Neural cell (in vitro differentiated cells): ENCODE measurements around the gene SAE1. TPM values are rescaled to one million over a fixed set of nuclear protein-coding genes. Genes with fewer than 3 reads are reported as not detected.

ENCODE experiments used
- H2AFZ ChIP-seq: fragments of 200-600, 300-800 bp; sonication (generic), shearing (Covaris generic); 2 replicates; pipeline ENCODE4 v1.6.0; 2014; ENCODE audit warnings: low read depth, mild to moderate bottlenecking, antibody characterized with exemption, low read length, moderate library complexity
- H3F3A ChIP-seq: fragments of 200-600 bp; shearing (Covaris generic); 2 replicates; pipeline ENCODE4 v1.6.1; 2016; ENCODE audit warnings: mild to moderate bottlenecking, moderate library complexity, mixed read lengths, antibody characterized with exemption, low read length; ENCODE audit not compliant: insufficient read depth, poor library complexity, severe bottlenecking
- H3K27ac ChIP-seq: fragments of 200-600, 300-800 bp; sonication (generic), shearing (Covaris generic); 2 replicates; pipeline ENCODE4 v1.5.1; 2014; ENCODE audit warnings: mild to moderate bottlenecking, low read length, moderate library complexity
- H3K27me3 ChIP-seq: fragments of 300-800, 200-600 bp; sonication (generic), shearing (Covaris generic); 2 replicates; pipeline ENCODE4 v1.6.0; 2014; ENCODE audit warnings: mild to moderate bottlenecking, low read depth, low read length, moderate library complexity; ENCODE audit not compliant: insufficient read depth
- H3K36me3 ChIP-seq: fragments of 300-800, 200-600 bp; sonication (generic), shearing (Covaris generic); 2 replicates; pipeline ENCODE4 v1.5.1; 2014; ENCODE audit warnings: mild to moderate bottlenecking, antibody characterized with exemption, low read length, moderate library complexity; ENCODE audit not compliant: insufficient read depth
- H3K4me2 ChIP-seq: fragments of 300-800, 200-600 bp; sonication (generic), shearing (Covaris generic); 2 replicates; pipeline ENCODE4 v1.6.0; 2014; ENCODE audit warnings: mild to moderate bottlenecking, low read length
- H3K4me3 ChIP-seq: fragments of 300-800, 200-600 bp; sonication (generic), shearing (Covaris generic); 2 replicates; pipeline ENCODE4 v1.5.1; 2014; ENCODE audit warnings: mild to moderate bottlenecking, low read length, moderate library complexity
- H3K79me2 ChIP-seq: fragments of 200-600 bp; shearing (Covaris generic); replicated peaks from 2 replicates; pipeline ENCODE4 v1.6.0; 2014; ENCODE audit warnings: mild to moderate bottlenecking, low read length, moderate library complexity; ENCODE audit not compliant: insufficient read depth
- H3K9ac ChIP-seq: fragments of 300-800, 200-600 bp; sonication (generic), shearing (Covaris generic); 2 replicates; pipeline ENCODE4 v1.6.1; 2016; ENCODE audit warnings: mild to moderate bottlenecking, low read length, mixed read lengths
- H3K9me2 ChIP-seq: fragments of 200-600 bp; shearing (Covaris generic); 2 replicates; pipeline ENCODE4 v1.6.1; 2016; ENCODE audit warnings: mild to moderate bottlenecking, low read length, mixed read lengths; ENCODE audit not compliant: insufficient read depth
- H3K9me3 ChIP-seq: fragments of 200-600, 300-800 bp; sonication (generic), shearing (Covaris generic); 2 replicates; pipeline ENCODE4 v1.6.1; 2016; ENCODE audit warnings: mild to moderate bottlenecking, mixed run types, low read length, moderate library complexity, mixed read lengths
- H4K20me1 ChIP-seq: fragments of 200-600 bp; shearing (Covaris generic); 2 replicates; pipeline ENCODE4 v1.6.1; 2016; ENCODE audit warnings: mild to moderate bottlenecking, mixed run types; ENCODE audit not compliant: insufficient read depth
- EP300 ChIP-seq: fragments of 450-650 bp; conservative IDR thresholded peaks from 2 replicates; pipeline ENCODE4 v1.6.1; 2014; ENCODE audit warnings: antibody characterized with exemption, mild to moderate bottlenecking, moderate library complexity; ENCODE audit not compliant: poor library complexity, severe bottlenecking
- EZH2 ChIP-seq: fragments of 200-600, 300-800 bp; shearing (Covaris generic), sonication (generic); IDR thresholded peaks from 2 replicates; pipeline ENCODE4 v1.6.1; 2014; ENCODE audit warnings: antibody characterized with exemption, low read length, borderline replicate concordance, mild to moderate bottlenecking; ENCODE audit not compliant: insufficient read depth, poor library complexity, severe bottlenecking
- MXI1 ChIP-seq: fragments of 450-650 bp; conservative IDR thresholded peaks from 2 replicates; pipeline ENCODE4 v1.6.1; 2014; ENCODE audit warnings: antibody characterized with exemption, mild to moderate bottlenecking; ENCODE audit not compliant: poor library complexity, severe bottlenecking
- POLR2AphosphoS5 ChIP-seq: IDR thresholded peaks from 2 replicates; pipeline ENCODE4 v1.6.1; 2012
- RAD21 ChIP-seq: fragments of 450-650 bp; conservative IDR thresholded peaks from 2 replicates; pipeline ENCODE4 v1.6.1; 2014; ENCODE audit warnings: antibody characterized with exemption, mild to moderate bottlenecking, moderate library complexity
- SMC3 ChIP-seq: fragments of 450-650 bp; conservative IDR thresholded peaks from 2 replicates; pipeline ENCODE4 v1.6.1; 2014; ENCODE audit warnings: antibody characterized with exemption, mild to moderate bottlenecking, moderate library complexity; ENCODE audit not compliant: poor library complexity
- TAF1 ChIP-seq: IDR thresholded peaks from 2 replicates; pipeline ENCODE4 v1.6.1; 2012; ENCODE audit warnings: low read depth
- polyA plus RNA-seq: library from polyadenylated mRNA; depleted of rRNA; stranded (reverse); fragments of >200 nt; gene quantifications from 2 replicates; pipeline ENCODE4 v1.2.3, GENCODE V29; 2014
- TF ChIP-seq, protein P1 (sequence below): IDR thresholded peaks from 2 replicates; pipeline ENCODE4 v1.6.1; 2012; ENCODE audit warnings: borderline replicate concordance
- TF ChIP-seq, protein P2 (sequence below): fragments of 450-650 bp; IDR thresholded peaks from 2 replicates; pipeline ENCODE4 v1.5.1; 2014; ENCODE audit warnings: antibody characterized with exemption, mild to moderate bottlenecking, moderate library complexity; ENCODE audit not compliant: poor library complexity, severe bottlenecking

SAE1 gene
- polyA plus RNA-seq, 1 donor from 2014 or later = 178 TPM

DNA sequence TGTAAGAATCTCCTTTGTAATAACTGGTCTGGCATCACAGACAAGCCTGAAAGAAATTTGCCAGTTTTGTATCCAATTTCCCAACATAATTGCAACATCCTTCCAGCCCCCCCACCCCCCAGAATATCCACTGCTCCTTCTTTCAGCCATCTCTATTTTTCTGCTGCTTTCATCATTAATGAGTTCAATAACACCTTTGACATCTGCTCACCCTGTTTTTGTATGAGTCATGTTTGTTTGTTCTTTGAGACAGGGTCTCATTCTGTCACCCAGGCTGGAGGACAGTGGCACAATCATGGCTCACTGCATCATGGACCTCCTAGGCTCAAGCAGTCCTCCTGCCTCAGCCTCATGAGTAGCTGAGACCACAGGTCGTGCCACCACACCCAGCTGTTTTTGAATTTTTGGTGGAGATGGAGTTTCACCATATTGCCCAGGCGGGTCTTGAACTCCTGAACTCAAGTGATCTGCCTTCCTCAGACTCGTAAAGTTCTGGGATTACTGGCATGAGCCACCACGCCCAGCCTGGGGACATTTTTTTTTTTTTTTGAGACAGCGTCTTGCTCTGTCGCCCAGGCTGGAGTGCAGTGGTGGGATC lies 10.1 kb upstream of the SAE1 start:
- H4K20me1 ChIP-seq = no peaks in the 10 kb centered on the region
- no peaks in the 10 kb centered on the region for H3K79me2 ChIP-seq
- no peak overlapping the region for H3K4me3 ChIP-seq
- no peaks in the 10 kb centered on the region for H3K9me2 ChIP-seq
- H3K9me3 ChIP-seq = no peaks in the 10 kb centered on the region
- no peaks in the 10 kb centered on the region for H3K36me3 ChIP-seq
- H3K27ac ChIP-seq = no peak overlapping the region
- H3K9ac ChIP-seq = no peak overlapping the region
- no peaks in the 10 kb centered on the region for H3K27me3 ChIP-seq
- TF ChIP-seq EZH2 (no peak), POLR2AphosphoS5 (no peak), SMC3 (no peak), EP300 (no peak), MXI1 (no peak), TAF1 (no peak), RAD21 (no peak)
- TF ChIP-seq, protein P1, sequence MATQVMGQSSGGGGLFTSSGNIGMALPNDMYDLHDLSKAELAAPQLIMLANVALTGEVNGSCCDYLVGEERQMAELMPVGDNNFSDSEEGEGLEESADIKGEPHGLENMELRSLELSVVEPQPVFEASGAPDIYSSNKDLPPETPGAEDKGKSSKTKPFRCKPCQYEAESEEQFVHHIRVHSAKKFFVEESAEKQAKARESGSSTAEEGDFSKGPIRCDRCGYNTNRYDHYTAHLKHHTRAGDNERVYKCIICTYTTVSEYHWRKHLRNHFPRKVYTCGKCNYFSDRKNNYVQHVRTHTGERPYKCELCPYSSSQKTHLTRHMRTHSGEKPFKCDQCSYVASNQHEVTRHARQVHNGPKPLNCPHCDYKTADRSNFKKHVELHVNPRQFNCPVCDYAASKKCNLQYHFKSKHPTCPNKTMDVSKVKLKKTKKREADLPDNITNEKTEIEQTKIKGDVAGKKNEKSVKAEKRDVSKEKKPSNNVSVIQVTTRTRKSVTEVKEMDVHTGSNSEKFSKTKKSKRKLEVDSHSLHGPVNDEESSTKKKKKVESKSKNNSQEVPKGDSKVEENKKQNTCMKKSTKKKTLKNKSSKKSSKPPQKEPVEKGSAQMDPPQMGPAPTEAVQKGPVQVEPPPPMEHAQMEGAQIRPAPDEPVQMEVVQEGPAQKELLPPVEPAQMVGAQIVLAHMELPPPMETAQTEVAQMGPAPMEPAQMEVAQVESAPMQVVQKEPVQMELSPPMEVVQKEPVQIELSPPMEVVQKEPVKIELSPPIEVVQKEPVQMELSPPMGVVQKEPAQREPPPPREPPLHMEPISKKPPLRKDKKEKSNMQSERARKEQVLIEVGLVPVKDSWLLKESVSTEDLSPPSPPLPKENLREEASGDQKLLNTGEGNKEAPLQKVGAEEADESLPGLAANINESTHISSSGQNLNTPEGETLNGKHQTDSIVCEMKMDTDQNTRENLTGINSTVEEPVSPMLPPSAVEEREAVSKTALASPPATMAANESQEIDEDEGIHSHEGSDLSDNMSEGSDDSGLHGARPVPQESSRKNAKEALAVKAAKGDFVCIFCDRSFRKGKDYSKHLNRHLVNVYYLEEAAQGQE = no peak
- TF ChIP-seq, protein P2, sequence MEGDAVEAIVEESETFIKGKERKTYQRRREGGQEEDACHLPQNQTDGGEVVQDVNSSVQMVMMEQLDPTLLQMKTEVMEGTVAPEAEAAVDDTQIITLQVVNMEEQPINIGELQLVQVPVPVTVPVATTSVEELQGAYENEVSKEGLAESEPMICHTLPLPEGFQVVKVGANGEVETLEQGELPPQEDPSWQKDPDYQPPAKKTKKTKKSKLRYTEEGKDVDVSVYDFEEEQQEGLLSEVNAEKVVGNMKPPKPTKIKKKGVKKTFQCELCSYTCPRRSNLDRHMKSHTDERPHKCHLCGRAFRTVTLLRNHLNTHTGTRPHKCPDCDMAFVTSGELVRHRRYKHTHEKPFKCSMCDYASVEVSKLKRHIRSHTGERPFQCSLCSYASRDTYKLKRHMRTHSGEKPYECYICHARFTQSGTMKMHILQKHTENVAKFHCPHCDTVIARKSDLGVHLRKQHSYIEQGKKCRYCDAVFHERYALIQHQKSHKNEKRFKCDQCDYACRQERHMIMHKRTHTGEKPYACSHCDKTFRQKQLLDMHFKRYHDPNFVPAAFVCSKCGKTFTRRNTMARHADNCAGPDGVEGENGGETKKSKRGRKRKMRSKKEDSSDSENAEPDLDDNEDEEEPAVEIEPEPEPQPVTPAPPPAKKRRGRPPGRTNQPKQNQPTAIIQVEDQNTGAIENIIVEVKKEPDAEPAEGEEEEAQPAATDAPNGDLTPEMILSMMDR = no peak
- no peak overlapping the region for H3K4me2 ChIP-seq
- no peak overlapping the region for H2AFZ ChIP-seq
- no peaks in the 10 kb centered on the region for H3F3A ChIP-seq

DNA sequence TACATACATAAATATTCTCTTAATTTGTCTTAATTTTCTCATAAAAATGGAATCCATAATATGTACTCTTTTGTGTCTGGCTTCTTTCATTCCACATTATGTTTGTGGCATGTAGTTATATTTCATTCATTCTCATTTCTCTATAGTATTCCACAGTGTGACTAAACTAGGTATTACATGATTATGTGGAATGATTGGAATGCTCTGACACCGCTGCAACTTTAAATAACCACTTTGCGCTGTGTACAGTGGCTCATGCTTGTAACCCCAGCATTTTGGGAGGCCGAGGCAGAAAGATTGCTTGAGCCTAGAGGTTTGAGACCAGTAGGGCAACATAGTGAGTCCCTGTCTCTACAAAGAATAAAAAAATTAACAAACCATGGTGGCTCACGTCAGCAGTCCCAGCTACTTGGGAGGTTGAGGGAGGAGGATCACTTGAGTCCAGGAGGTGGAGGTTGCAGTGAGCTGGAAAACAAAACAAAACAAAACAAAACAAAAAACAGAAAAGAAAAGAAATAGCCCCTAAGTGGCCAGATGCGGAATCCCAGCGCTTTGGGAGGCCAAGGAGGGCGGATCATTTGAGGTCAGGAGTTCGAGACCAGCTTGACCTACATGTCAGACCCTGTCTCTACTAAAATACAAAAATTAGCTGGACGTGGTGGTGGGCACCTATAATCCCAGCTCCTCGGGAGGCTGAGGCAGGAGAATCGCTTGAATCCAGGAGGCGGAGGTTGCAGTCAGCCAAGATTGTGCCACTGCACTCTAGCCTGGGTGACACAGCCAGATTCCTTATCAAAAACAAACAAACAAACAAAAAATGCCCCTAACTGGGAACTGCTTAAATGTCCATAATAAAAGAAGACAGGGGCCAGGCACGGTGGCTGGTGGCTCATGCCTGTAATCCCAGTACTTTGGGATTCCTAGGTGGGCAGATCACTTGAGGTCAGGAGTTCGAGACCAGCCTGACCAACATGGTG lies 8.0 kb upstream of the SAE1 start:
- no peaks in the 10 kb centered on the region for H4K20me1 ChIP-seq
- no peak overlapping the region for H3K4me3 ChIP-seq
- H3K79me2 ChIP-seq = no peaks in the 10 kb centered on the region
- no peaks in the 10 kb centered on the region for H3K36me3 ChIP-seq
- no peak overlapping the region for H3K4me2 ChIP-seq
- no peaks in the 10 kb centered on the region for H3K9me2 ChIP-seq
- TF ChIP-seq TAF1 (no peak), POLR2AphosphoS5 (no peak), SMC3 (no peak), EP300 (no peak), RAD21 (no peak)
- H2AFZ ChIP-seq = no peak overlapping the region
- no peaks in the 10 kb centered on the region for H3F3A ChIP-seq
- no peaks in the 10 kb centered on the region for H3K27me3 ChIP-seq
- H3K27ac ChIP-seq = no peak overlapping the region
- H3K9ac ChIP-seq = no peak overlapping the region
- H3K9me3 ChIP-seq = no peaks in the 10 kb centered on the region
